ENCODE results near the gene C6.
"Not testable (repeated sequence)": the region's sequence is repeated elsewhere in the genome, so short reads cannot be mapped to it uniquely, and the experiment has no call there.

Gene C6

DNA sequence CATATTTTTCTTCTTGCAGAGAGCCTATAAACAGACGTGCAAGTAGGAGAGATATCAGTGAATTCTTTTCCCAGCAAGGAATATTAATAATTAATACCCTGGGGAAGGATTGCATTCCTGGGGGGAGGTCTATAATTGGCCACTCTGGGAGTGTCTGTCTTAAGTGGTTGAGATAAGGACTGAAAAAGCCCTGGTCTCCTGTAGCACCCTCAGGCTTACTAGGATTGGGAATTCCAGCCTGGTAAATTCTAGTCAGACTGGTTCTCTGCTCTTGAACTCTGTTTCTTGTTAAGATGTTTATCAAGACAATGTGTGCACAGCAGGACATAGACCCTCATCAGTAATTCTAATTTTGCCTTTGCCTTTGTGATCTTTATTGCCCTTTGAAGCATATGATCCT, 16.9 kb upstream of the C6 start:
- not testable (repeated sequence) for H3K36me3 ChIP-seq (ENCODE audit: control insufficient read depth in 1 of 2, insufficient read depth in 2 of 2, low read depth in 1 of 2, low read length in 2 of 2); H3K9me3 ChIP-seq (ENCODE audit: control insufficient read depth, low read length); DNase-seq; H4K91ac ChIP-seq (ENCODE audit: low read length); H3K9ac ChIP-seq (ENCODE audit: low read length); H3K23ac ChIP-seq (ENCODE audit: low read length in 2 of 2); H2BK5ac ChIP-seq (ENCODE audit: low read depth, low read length, poor library complexity, severe bottlenecking); H2AFZ ChIP-seq (ENCODE audit: low read depth, low read length); H3K18ac ChIP-seq (ENCODE audit: low read depth in 1 of 2, low read length in 2 of 2); H2BK15ac ChIP-seq (ENCODE audit: low read depth, poor library complexity, severe bottlenecking); H3K4me1 ChIP-seq (ENCODE audit: control insufficient read depth, insufficient read depth, low read depth, low read length); H4K8ac ChIP-seq (ENCODE audit: low read length); H3K27ac ChIP-seq (ENCODE audit: low read length, poor library complexity, severe bottlenecking); H3K4me2 ChIP-seq (ENCODE audit: low read length, poor library complexity, severe bottlenecking); H3K4ac ChIP-seq (ENCODE audit: low read depth in 1 of 2, low read length in 2 of 2); H3K4me3 ChIP-seq (ENCODE audit: insufficient read depth in 1 of 2, low read depth in 1 of 2, low read length in 2 of 2); H2BK12ac ChIP-seq (ENCODE audit: low read length in 2 of 2); H3K27me3 ChIP-seq (ENCODE audit: control insufficient read depth in 1 of 2, insufficient read depth in 1 of 2, low read length in 2 of 2); H3K79me1 ChIP-seq (replicated peaks; ENCODE audit: low read length, poor library complexity, severe bottlenecking); H2BK120ac ChIP-seq (ENCODE audit: low read depth, low read length); H2AK5ac ChIP-seq (ENCODE audit: low read length, severe bottlenecking); H3K14ac ChIP-seq (ENCODE audit: low read length in 2 of 2)
- WGBS, result 60% methylated on average over 1 of the region's 1 CpG

- Histone ChIP-seq H3K4me1 (ENCODE audit: control insufficient read depth, insufficient read depth, low read depth, low read length) (no peaks in the 10 kb centered on the region), H3K4me3 (ENCODE audit: insufficient read depth in 1 of 2, low read depth in 1 of 2, low read length in 2 of 2) (no peak overlapping the region), H4K8ac (ENCODE audit: low read length) (no peak overlapping the region), H3K36me3 (ENCODE audit: control insufficient read depth in 1 of 2, insufficient read depth in 2 of 2, low read depth in 1 of 2, low read length in 2 of 2) (no peaks in the 10 kb centered on the region), H2AFZ (ENCODE audit: low read depth, low read length) (no peak overlapping the region), H3K4ac (ENCODE audit: low read depth in 1 of 2, low read length in 2 of 2) (no peak overlapping the region), H2BK5ac (ENCODE audit: low read depth, low read length, poor library complexity, severe bottlenecking) (no peak overlapping the region), H3K9ac (ENCODE audit: low read length) (no peak overlapping the region), H3K9me3 (ENCODE audit: control insufficient read depth, low read length) (no peaks in the 10 kb centered on the region), H4K91ac (ENCODE audit: low read length) (no peak overlapping the region), H2BK12ac (ENCODE audit: low read length in 2 of 2) (no peak overlapping the region), H2BK120ac (ENCODE audit: low read depth, low read length) (no peak overlapping the region), H3K14ac (ENCODE audit: low read length in 2 of 2) (no peak overlapping the region), H2BK15ac (ENCODE audit: low read depth, poor library complexity, severe bottlenecking) (no peak overlapping the region), H3K23ac (ENCODE audit: low read length in 2 of 2) (no peak overlapping the region), H3K27ac (ENCODE audit: low read length, poor library complexity, severe bottlenecking) (no peak overlapping the region), H3K79me1 (replicated peaks; ENCODE audit: low read length, poor library complexity, severe bottlenecking) (no peaks in the 10 kb centered on the region), H3K18ac (ENCODE audit: low read depth in 1 of 2, low read length in 2 of 2) (no peak overlapping the region), H2AK5ac (ENCODE audit: low read length, severe bottlenecking) (no peak overlapping the region), H3K4me2 (ENCODE audit: low read length, poor library complexity, severe bottlenecking) (no peak overlapping the region), H3K27me3 (ENCODE audit: control insufficient read depth in 1 of 2, insufficient read depth in 1 of 2, low read length in 2 of 2) (no peaks in the 10 kb centered on the region)
- DNase-seq, result no peak
- WGBS, result no CpG with 5 or more reads among the region's 2 CpGs
Observed at GRCh38 chr5:41223962-41224361, 10.6 kb upstream of the C6 start.

DNA sequence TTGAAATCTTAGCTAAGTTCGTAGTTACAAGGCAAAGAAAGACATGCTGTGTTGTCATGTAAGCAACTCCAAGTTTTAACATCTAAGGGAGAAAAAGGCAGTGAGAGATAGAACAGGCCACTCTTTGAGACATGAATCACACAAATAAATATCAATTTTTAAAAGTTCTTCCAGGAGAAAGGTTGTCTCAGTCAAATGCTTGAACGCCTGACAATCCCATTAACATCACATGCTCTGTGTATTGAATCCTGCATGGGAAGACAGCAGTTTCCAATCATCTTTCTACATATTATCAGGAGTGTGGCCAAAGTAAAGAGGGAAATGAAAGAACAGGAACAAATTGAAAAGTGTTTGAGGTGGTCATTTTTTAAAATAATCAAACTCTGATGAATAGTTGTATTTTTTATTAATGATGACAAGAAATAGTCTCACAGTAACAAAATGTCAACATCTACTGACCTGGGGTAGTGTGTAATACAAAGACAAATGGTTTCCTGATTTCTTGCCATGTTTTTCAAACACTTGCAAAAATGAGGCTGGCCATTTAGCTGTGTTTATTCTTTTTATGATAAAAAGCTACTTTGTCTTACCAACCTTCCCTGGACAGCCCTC, 6.4 kb upstream of the C6 start:
- Histone ChIP-seq H4K8ac (ENCODE audit: low read length) (no peak overlapping the region), H2BK12ac (ENCODE audit: low read length in 2 of 2) (no peak overlapping the region), H2AFZ (ENCODE audit: low read depth, low read length) (no peak overlapping the region), H2BK15ac (ENCODE audit: low read depth, poor library complexity, severe bottlenecking) (no peak overlapping the region), H3K4me1 (ENCODE audit: control insufficient read depth, insufficient read depth, low read depth, low read length) (no peaks in the 10 kb centered on the region), H3K4ac (ENCODE audit: low read depth in 1 of 2, low read length in 2 of 2) (no peak overlapping the region), H3K4me3 (ENCODE audit: insufficient read depth in 1 of 2, low read depth in 1 of 2, low read length in 2 of 2) (no peak overlapping the region), H3K9ac (ENCODE audit: low read length) (no peak overlapping the region), H2BK120ac (ENCODE audit: low read depth, low read length) (no peak overlapping the region), H3K9me3 (ENCODE audit: control insufficient read depth, low read length) (no peaks in the 10 kb centered on the region), H3K14ac (ENCODE audit: low read length in 2 of 2) (no peak overlapping the region), H2AK5ac (ENCODE audit: low read length, severe bottlenecking) (no peak overlapping the region), H3K4me2 (ENCODE audit: low read length, poor library complexity, severe bottlenecking) (no peak overlapping the region), H2BK5ac (ENCODE audit: low read depth, low read length, poor library complexity, severe bottlenecking) (no peak overlapping the region), H3K27me3 (ENCODE audit: control insufficient read depth in 1 of 2, insufficient read depth in 1 of 2, low read length in 2 of 2) (no peaks in the 10 kb centered on the region), H3K23ac (ENCODE audit: low read length in 2 of 2) (no peak overlapping the region), H3K27ac (ENCODE audit: low read length, poor library complexity, severe bottlenecking) (no peak overlapping the region), H3K79me1 (replicated peaks; ENCODE audit: low read length, poor library complexity, severe bottlenecking) (no peaks in the 10 kb centered on the region), H4K91ac (ENCODE audit: low read length) (no peak overlapping the region), H3K36me3 (ENCODE audit: control insufficient read depth in 1 of 2, insufficient read depth in 2 of 2, low read depth in 1 of 2, low read length in 2 of 2) (no peaks in the 10 kb centered on the region), H3K18ac (ENCODE audit: low read depth in 1 of 2, low read length in 2 of 2) (no peak overlapping the region)
- 86% methylated on average over 1 of the region's 2 CpGs for WGBS
- peak; percentile 0 for DNase-seq

DNA sequence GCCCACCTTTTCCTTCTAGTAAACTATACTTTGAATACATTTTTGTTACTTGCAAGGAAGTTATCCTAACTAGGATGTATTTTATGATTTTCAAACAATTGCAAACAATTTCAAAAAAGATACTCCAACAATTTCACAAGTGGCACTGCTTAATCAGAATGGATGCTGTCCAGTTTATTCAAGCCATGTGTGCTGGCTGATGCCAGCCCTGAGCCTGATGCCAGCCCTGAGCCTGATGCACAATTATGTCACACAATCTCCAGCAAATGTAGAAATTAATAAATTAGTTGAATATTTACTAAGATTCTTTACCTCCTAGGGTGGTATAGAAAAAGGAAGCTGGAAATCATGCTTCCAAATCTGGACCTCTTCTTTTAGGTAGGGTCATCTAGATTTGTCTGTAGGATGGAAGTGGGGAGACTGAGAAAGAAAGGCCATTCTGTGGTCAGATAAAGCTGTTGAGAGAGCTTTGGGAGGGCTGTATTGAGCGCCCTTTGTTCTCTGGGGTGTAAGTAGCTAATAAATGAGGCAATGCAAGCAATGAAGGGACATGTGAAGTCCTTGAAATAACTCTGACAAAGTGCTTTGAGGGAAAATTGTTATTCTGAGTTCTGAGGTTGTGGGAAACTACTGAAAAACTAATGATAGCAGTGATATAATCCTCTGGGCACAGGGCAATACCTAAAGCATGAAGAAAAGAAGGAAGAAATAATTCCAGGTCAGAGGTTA, 5.8 kb upstream of the C6 start:
- no peak overlapping the region for H2AK5ac ChIP-seq (ENCODE audit: low read length, severe bottlenecking)
- no peaks in the 10 kb centered on the region for H3K4me1 ChIP-seq (ENCODE audit: control insufficient read depth, insufficient read depth, low read depth, low read length)
- H4K91ac ChIP-seq (ENCODE audit: low read length), result no peak overlapping the region
- no peak overlapping the region for H3K9ac ChIP-seq (ENCODE audit: low read length)
- H3K36me3 ChIP-seq (ENCODE audit: control insufficient read depth in 1 of 2, insufficient read depth in 2 of 2, low read depth in 1 of 2, low read length in 2 of 2), result no peaks in the 10 kb centered on the region
- H2AFZ ChIP-seq (ENCODE audit: low read depth, low read length), result no peak overlapping the region
- WGBS, result 42% methylated on average over 1 of the region's 1 CpG
- H3K4me2 ChIP-seq (ENCODE audit: low read length, poor library complexity, severe bottlenecking), result no peak overlapping the region
- H2BK15ac ChIP-seq (ENCODE audit: low read depth, poor library complexity, severe bottlenecking), result no peak overlapping the region
- no peak overlapping the region for H2BK12ac ChIP-seq (ENCODE audit: low read length in 2 of 2)
- H4K8ac ChIP-seq (ENCODE audit: low read length), result no peak overlapping the region
- no peak overlapping the region for H3K18ac ChIP-seq (ENCODE audit: low read depth in 1 of 2, low read length in 2 of 2)
- no peaks in the 10 kb centered on the region for H3K27me3 ChIP-seq (ENCODE audit: control insufficient read depth in 1 of 2, insufficient read depth in 1 of 2, low read length in 2 of 2)
- H3K14ac ChIP-seq (ENCODE audit: low read length in 2 of 2), result no peak overlapping the region
- no peak for DNase-seq
- no peak overlapping the region for H3K4ac ChIP-seq (ENCODE audit: low read depth in 1 of 2, low read length in 2 of 2)
- H3K79me1 ChIP-seq (replicated peaks; ENCODE audit: low read length, poor library complexity, severe bottlenecking), result no peaks in the 10 kb centered on the region
- H3K27ac ChIP-seq (ENCODE audit: low read length, poor library complexity, severe bottlenecking), result no peak overlapping the region
- no peaks in the 10 kb centered on the region for H3K9me3 ChIP-seq (ENCODE audit: control insufficient read depth, low read length)
- no peak overlapping the region for H3K23ac ChIP-seq (ENCODE audit: low read length in 2 of 2)
- no peak overlapping the region for H3K4me3 ChIP-seq (ENCODE audit: insufficient read depth in 1 of 2, low read depth in 1 of 2, low read length in 2 of 2)
- no peak overlapping the region for H2BK120ac ChIP-seq (ENCODE audit: low read depth, low read length)
- no peak overlapping the region for H2BK5ac ChIP-seq (ENCODE audit: low read depth, low read length, poor library complexity, severe bottlenecking)
